Gastrocnemius medialis (tissue), 4 donors: ENCODE measurements around the gene GPSM3. TPM values are rescaled to one million over a fixed set of nuclear protein-coding genes. Genes with fewer than 3 reads are reported as not detected.

Experiments used
- ATAC-seq, 2 donors: fragments of 150-250 bp; one replicate each; pipeline ENCODE4 v1.9.1; 2016
- DNase-seq, 2 donors: peaks; one replicate each; pipeline ENCODE4 v3.0.0-alpha.2; 2019
- H3K27ac ChIP-seq, 4 donors: fragments of 200-600 bp; sonication (generic); 1 replicate in 1 of 4; 2 replicates in 3 of 4; pipeline ENCODE4 v1.5.1; 2016 to 2018; ENCODE audit warnings: mild to moderate bottlenecking in 2 of 4, moderate library complexity in 1 of 4
- H3K27me3 ChIP-seq, 3 donors: fragments of 200-600 bp; sonication (generic) in 2 of 3; 1 replicate in 1 of 3; 2 replicates in 2 of 3; pipeline versions ENCODE4 v1.5.1 to v1.6.0; 2016 to 2019; ENCODE audit warnings: mild to moderate bottlenecking in 1 of 3, moderate library complexity in 1 of 3
- H3K36me3 ChIP-seq, 2 donors: fragments of 200-600 bp; sonication (generic) in 1 of 2; one replicate each; pipeline ENCODE4 v1.5.1; 2017 to 2018
- H3K4me1 ChIP-seq, 2 donors: fragments of 200-600 bp; sonication (generic) in 1 of 2; one replicate each; pipeline ENCODE4 v1.5.1; 2016 to 2017; ENCODE audit warnings: mild to moderate bottlenecking in 2 of 2
- H3K4me3 ChIP-seq, 4 donors: fragments of 200-600 bp; sonication (generic) in 3 of 4; 1 replicate in 1 of 4; 2 replicates in 3 of 4; pipeline ENCODE4 v1.5.1; 2016 to 2019; ENCODE audit warnings: mild to moderate bottlenecking in 2 of 4
- H3K9me3 ChIP-seq, 3 donors: fragments of 200-600 bp; sonication (generic) in 2 of 3; 1 replicate in 1 of 3; 2 replicates in 2 of 3; pipeline ENCODE4 v1.5.1; 2016 to 2019
- CTCF ChIP-seq, 5 experiments: fragments of 450-650 bp in 3 of 5; fragments of 200-600 bp in 2 of 5; sonication (generic) in 2 of 5; IDR thresholded peaks in 4 of 5; conservative IDR thresholded peaks in 1 of 5; 1 replicate in 4 of 5; 2 replicates in 1 of 5; pipeline ENCODE4 v1.5.1; 2016 to 2019; ENCODE audit warnings: antibody characterized with exemption in 5 of 5, mild to moderate bottlenecking in 3 of 5, moderate library complexity in 3 of 5
- POLR2A ChIP-seq, 2 donors: fragments of 450-650 bp; IDR thresholded peaks; one replicate each; pipeline ENCODE4 v1.6.1; 2017; ENCODE audit warnings: antibody characterized with exemption in 2 of 2, mild to moderate bottlenecking in 2 of 2, moderate library complexity in 2 of 2
- in situ Hi-C, 4 donors: fragments of 200-750 bp; cut with MboI; loops; one replicate each; pipeline versions ENCODE4 v1.15.0 to v1.8.0; 2017; ENCODE audit warnings: low sequenced_read_pairs in 4 of 4
- intact Hi-C: fragments of 100-400 bp; cut with DNase I; formaldehyde crosslinking; loops from one replicate; pipeline ENCODE4 v1.15.1; 2023; ENCODE audit warnings: low total_unique reads
- total RNA-seq, 4 donors: library from RNA; depleted of rRNA; stranded (reverse); fragments of >200 nt; gene quantifications; one replicate each; pipeline versions ENCODE4 v1.1.0 to v1.2.3, GENCODE V29; 2016

Gene GPSM3
- total RNA-seq = 1 to 10 TPM in 3 of 4 donors, not detected in 1; 2.2 to 2.9 (median 2.3) TPM

- ATAC-seq (no peak), DNase-seq (no peak)
- Histone ChIP-seq H3K4me1 (peaks cover 41 to 45% of the 10 kb centered on the region in 2 donors), H3K9me3 (no peaks in the 10 kb centered on the region), H3K4me3 (peak within 1 kb of the TSS in 3 of 4 donors; percentile 7 to 29 (median 28)), H3K27me3 (no peaks in the 10 kb centered on the region), H3K27ac (peak within 1 kb of the TSS; percentile 96 to 99 (median 98)), H3K36me3 (no peaks in the 10 kb centered on the region)
- intact Hi-C loops = loop anchor here (10.0 kb wide), 1 partner anchor 1478 kb away; the partner anchor contains the start of gene MDC1
- TF ChIP-seq CTCF (IDR thresholded peaks at IDR 0.05 in 4 of 5, conservative IDR thresholded peaks at IDR 0.05 in 1 of 5) (no peak), POLR2A (IDR thresholded peaks at IDR 0.05) (peak in 1 of 2 donors; percentile 19)
- in situ Hi-C loops = loop anchor here in 3 of 4 donors (5.0 to 25.0 kb wide), 8 partner anchors 65 to 1580 kb away; partner anchors contain the start of genes BRD2 (in 3 of the 3), HLA-DMA (in 3 of the 3), APOM (in 2 of the 3) and ATF6B (in 2 of the 3)
Measured at GRCh38 chr6:32192608-32193039, at the start of gene GPSM3. Gene GPSM3 (minus strand): TSS chr6:32192643. CDS start chr6:32192513, 130 bp downstream.

- TF ChIP-seq POLR2A (IDR thresholded peaks at IDR 0.05) = no peak
- TF ChIP-seq CTCF (IDR thresholded peaks at IDR 0.05 in 4 of 5, conservative IDR thresholded peaks at IDR 0.05 in 1 of 5) = no peak
- peaks cover 5 to 6% of the 10 kb centered on the region in 2 donors for H3K4me1 ChIP-seq
- H3K36me3 ChIP-seq = no peaks in the 10 kb centered on the region
- no peak overlapping the region for H3K4me3 ChIP-seq
- H3K27ac ChIP-seq = no peak overlapping the region
- H3K9me3 ChIP-seq = no peaks in the 10 kb centered on the region
- DNase-seq = no peak
- intact Hi-C loops (no loop called here), in situ Hi-C loops (loop anchor here in 2 of 4 donors (25.0 kb wide), 1 partner anchor 547 kb away; no protein-coding TSS in a partner anchor)
- H3K27me3 ChIP-seq = no peaks in the 10 kb centered on the region
- no peak for ATAC-seq
Measured at GRCh38 chr6:32240686-32241085, 48.2 kb upstream of the GPSM3 start.

- no peak overlapping the region for H3K27ac ChIP-seq
- no peak for TF ChIP-seq CTCF (IDR thresholded peaks at IDR 0.05 in 4 of 5, conservative IDR thresholded peaks at IDR 0.05 in 1 of 5)
- TF ChIP-seq POLR2A (IDR thresholded peaks at IDR 0.05) = no peak
- no peaks in the 10 kb centered on the region for H3K36me3 ChIP-seq
- no peaks in the 10 kb centered on the region for H3K27me3 ChIP-seq
- H3K4me1 ChIP-seq = peaks cover 0 to 6% of the 10 kb centered on the region in 2 donors
- DNase-seq = no peak
- no peaks in the 10 kb centered on the region for H3K9me3 ChIP-seq
- ATAC-seq = no peak
- in situ Hi-C loops = loop anchor here in 2 of 4 donors (25.0 kb wide), 1 partner anchor 548 kb away; no protein-coding TSS in a partner anchor
- intact Hi-C loops = no loop called here
- no peak overlapping the region for H3K4me3 ChIP-seq
Measured at GRCh38 chr6:32239462-32239861, 47.0 kb upstream of the GPSM3 start.

GRCh38 chr6:32234934-32235333 is 42.5 kb upstream of the GPSM3 start:
- DNase-seq (no peak), ATAC-seq (no peak)
- in situ Hi-C loops (loop anchor here in 2 of 4 donors (25.0 kb wide), 1 partner anchor 552 kb away; no protein-coding TSS in a partner anchor), intact Hi-C loops (no loop called here)
- H3K4me3 ChIP-seq = no peak overlapping the region
- no peaks in the 10 kb centered on the region for H3K36me3 ChIP-seq
- no peaks in the 10 kb centered on the region for H3K4me1 ChIP-seq
- no peak for TF ChIP-seq POLR2A (IDR thresholded peaks at IDR 0.05)
- TF ChIP-seq CTCF (IDR thresholded peaks at IDR 0.05 in 4 of 5, conservative IDR thresholded peaks at IDR 0.05 in 1 of 5) = no peak
- H3K27ac ChIP-seq = peak overlapping the region; percentile 46 to 73 (median 62)
- no peaks in the 10 kb centered on the region for H3K27me3 ChIP-seq
- no peaks in the 10 kb centered on the region for H3K9me3 ChIP-seq
